ENCODE data around the gene CRADD. TPM values are rescaled to one million over a fixed set of nuclear protein-coding genes. Genes with fewer than 3 reads are reported as not detected.
A peak's percentile ranks its signal among the peaks of the same experiment; 100 is the strongest.
"Not testable (repeated sequence)": the region's sequence is repeated elsewhere in the genome, so short reads cannot be mapped to it uniquely, and the experiment has no call there.

The CRADD gene
- 23.9 TPM for polyA plus RNA-seq (2012; ENCODE audit: insufficient read depth, insufficient read length)

DNA sequence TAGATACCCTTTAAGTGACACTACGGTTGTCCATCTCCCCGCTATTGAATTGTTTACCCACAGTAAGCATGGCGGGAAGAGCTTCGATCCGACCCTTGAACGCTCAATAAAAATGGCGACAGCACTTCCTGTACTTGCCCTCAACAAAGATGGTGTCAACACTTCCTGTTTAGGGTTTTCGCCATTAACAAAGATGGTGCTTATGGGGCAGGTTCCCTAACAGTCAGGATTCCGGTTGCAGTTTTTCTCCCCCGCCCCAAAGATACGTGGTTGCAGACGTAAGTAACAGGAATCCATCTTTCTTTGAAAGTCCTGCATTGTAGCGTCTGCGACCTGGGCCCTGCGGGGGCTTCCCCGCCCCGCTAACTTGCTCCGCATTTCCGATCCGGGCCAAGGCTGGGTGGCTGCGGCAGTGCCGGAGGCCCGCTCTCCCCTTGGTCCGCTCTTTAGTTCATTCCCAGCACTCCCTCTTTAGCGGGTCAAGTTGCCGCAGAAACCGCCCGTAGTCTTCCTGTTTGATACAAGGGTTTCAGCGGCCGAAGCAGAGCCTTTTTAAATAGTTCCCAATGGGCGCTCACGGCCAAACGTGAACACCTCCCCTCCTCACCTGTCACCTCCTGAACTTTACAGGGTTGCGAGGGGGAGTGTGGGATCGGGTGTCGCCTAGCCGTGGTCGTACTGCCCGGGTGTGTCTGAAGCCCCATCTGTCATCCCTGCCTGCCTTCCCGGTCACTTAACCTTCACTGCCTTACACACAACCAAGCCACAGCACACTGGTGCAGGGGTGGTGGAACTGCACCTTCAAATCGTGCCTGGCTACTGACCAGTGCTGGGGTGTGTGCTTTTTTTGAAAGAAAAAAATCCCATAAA lies at the start of gene CRADD:
Gene CRADD, plus strand, starts transcription at position 181 of the 870 bp plus-strand sequence.
- H3K4me3 ChIP-seq (ENCODE audit: low read length), result peak within 1 kb of the TSS; percentile 71
- DNase-seq (ENCODE audit: low read depth, low spot score), result peak; percentile 99

GRCh38 chr12:93632383-93632782 lies 44.8 kb upstream of the CRADD start:
- no peak overlapping the region for H3K4me3 ChIP-seq (ENCODE audit: low read length)
- DNase-seq (ENCODE audit: low read depth, low spot score), result no peak

- H3K4me3 ChIP-seq (ENCODE audit: low read length), result no peak overlapping the region
- no peak for DNase-seq (ENCODE audit: low read depth, low spot score)
Measured at GRCh38 chr12:93634416-93634815, 42.8 kb upstream of the CRADD start.

- H3K4me3 ChIP-seq (ENCODE audit: low read length), result no peak overlapping the region
- no peak for DNase-seq (ENCODE audit: low read depth, low spot score)
Measured at GRCh38 chr12:93636708-93637107, 40.5 kb upstream of the CRADD start.

DNA sequence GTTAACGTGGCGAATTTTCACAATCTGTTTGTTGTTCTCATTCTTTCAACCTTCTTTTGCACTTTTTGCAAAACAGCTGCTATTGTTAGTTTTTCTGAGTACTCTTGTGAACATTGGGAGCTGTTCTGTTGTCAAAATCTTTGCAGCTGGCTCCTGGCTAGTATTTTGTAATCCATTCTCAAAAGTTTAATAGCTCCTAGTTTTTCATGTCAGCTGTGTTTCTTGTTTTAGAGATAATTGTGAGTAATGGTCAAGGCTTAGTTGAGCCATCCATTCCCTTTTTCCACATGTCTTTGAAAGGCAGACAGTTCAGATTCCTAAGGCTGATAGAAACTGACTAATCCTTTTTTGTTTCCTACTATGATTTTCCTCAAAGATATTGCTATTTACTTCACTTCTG lies 39.1 kb upstream of the CRADD start:
- no peak for DNase-seq (ENCODE audit: low read depth, low spot score)

GRCh38 chr12:93638954-93639353 lies 38.2 kb upstream of the CRADD start:
- no peak overlapping the region for H3K4me3 ChIP-seq (ENCODE audit: low read length)

More for the DNA sequence above, 39.1 kb upstream of the CRADD start:
- no peak overlapping the region for H3K4me3 ChIP-seq (ENCODE audit: low read length)

DNA sequence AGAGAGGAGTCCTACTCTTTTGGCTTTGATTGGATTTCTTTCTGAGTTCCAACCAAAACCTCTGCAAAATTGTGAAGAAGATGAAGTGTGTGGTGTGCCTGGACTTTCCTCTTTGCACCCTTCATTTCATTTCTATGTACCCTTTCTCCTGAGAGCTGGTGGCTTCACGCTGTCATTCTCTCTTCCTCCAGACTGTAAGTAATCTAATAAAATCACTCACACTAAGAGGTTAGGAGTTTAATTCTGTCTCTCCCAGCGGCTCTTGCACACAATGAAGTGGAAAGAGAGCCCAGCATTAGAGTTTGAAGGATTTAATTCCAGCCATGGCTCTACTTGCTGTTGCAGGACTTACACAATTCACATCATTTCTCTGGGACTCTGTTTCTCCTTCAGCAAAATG lies 37.8 kb upstream of the CRADD start:
- no peak overlapping the region for H3K4me3 ChIP-seq (ENCODE audit: low read length)
- no peak for DNase-seq (ENCODE audit: low read depth, low spot score)

More at GRCh38 chr12:93638954-93639353, 38.2 kb upstream of the CRADD start:
- DNase-seq (ENCODE audit: low read depth, low spot score), result no peak

- DNase-seq (ENCODE audit: low read depth, low spot score); H3K4me3 ChIP-seq (ENCODE audit: low read length): not testable (repeated sequence)
Measured at GRCh38 chr12:93641380-93641779, 35.8 kb upstream of the CRADD start.

- DNase-seq (ENCODE audit: low read depth, low spot score), result no peak
- H3K4me3 ChIP-seq (ENCODE audit: low read length), result no peak overlapping the region
Measured at GRCh38 chr12:93642751-93643150, 34.4 kb upstream of the CRADD start.

DNA sequence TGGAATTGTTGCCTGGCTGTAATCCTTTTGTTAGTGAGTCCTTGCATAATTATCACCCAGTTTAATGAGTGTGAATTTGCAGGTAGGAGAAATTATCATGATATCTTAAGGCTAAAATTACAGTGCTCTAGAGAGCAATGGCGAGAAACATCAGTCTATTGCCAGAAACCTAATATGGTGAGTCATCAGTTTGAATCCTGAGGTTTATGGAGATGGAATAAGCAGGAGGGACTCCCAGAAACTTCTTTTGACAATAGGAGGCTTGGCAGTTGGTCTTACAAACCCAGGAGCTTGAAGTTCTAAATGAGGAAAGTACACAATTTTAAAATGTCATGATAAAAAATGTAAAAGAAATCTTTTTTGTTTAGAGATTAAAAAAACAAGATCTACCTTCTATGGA lies 31.5 kb upstream of the CRADD start:
- H3K4me3 ChIP-seq (ENCODE audit: low read length), result no peak overlapping the region
- no peak for DNase-seq (ENCODE audit: low read depth, low spot score)

- no peak for DNase-seq (ENCODE audit: low read depth, low spot score)
- H3K4me3 ChIP-seq (ENCODE audit: low read length), result no peak overlapping the region
Measured at GRCh38 chr12:93650626-93651025, 26.5 kb upstream of the CRADD start.

GRCh38 chr12:93653079-93653478 lies 24.1 kb upstream of the CRADD start:
- DNase-seq (ENCODE audit: low read depth, low spot score), result no peak

GRCh38 chr12:93653712-93654111 lies 23.5 kb upstream of the CRADD start:
- DNase-seq (ENCODE audit: low read depth, low spot score), result no peak
- no peak overlapping the region for H3K4me3 ChIP-seq (ENCODE audit: low read length)

More at GRCh38 chr12:93653079-93653478, 24.1 kb upstream of the CRADD start:
- H3K4me3 ChIP-seq (ENCODE audit: low read length), result no peak overlapping the region

- H3K4me3 ChIP-seq (ENCODE audit: low read length), result no peak overlapping the region
- no peak for DNase-seq (ENCODE audit: low read depth, low spot score)
Measured at GRCh38 chr12:93654421-93654820, 22.8 kb upstream of the CRADD start.

- no peak for DNase-seq (ENCODE audit: low read depth, low spot score)
Measured at GRCh38 chr12:93657071-93657470, 20.1 kb upstream of the CRADD start.

GRCh38 chr12:93661021-93661420 lies 16.2 kb upstream of the CRADD start:
- H3K4me3 ChIP-seq (ENCODE audit: low read length), result no peak overlapping the region

More at GRCh38 chr12:93657071-93657470, 20.1 kb upstream of the CRADD start:
- no peak overlapping the region for H3K4me3 ChIP-seq (ENCODE audit: low read length)

GRCh38 chr12:93663006-93663728 lies 14.0 kb upstream of the CRADD start:
- H3K4me3 ChIP-seq (ENCODE audit: low read length), result no peak overlapping the region
- DNase-seq (ENCODE audit: low read depth, low spot score), result no peak

More at GRCh38 chr12:93661021-93661420, 16.2 kb upstream of the CRADD start:
- DNase-seq (ENCODE audit: low read depth, low spot score), result no peak

- DNase-seq (ENCODE audit: low read depth, low spot score), result no peak
- H3K4me3 ChIP-seq (ENCODE audit: low read length), result no peak overlapping the region
Measured at GRCh38 chr12:93663729-93664084, 13.5 kb upstream of the CRADD start.

GRCh38 chr12:93664573-93665138 lies 12.5 kb upstream of the CRADD start:
- no peak overlapping the region for H3K4me3 ChIP-seq (ENCODE audit: low read length)
- no peak for DNase-seq (ENCODE audit: low read depth, low spot score)

GRCh38 chr12:93667672-93668071 lies 9.5 kb upstream of the CRADD start:
- H3K4me3 ChIP-seq (ENCODE audit: low read length), result no peak overlapping the region
- no peak for DNase-seq (ENCODE audit: low read depth, low spot score)

All from Jurkat, Clone E6-1 (cell line).